Left renal cortex interstitium (tissue), 4 donors: Measurements from ENCODE around the gene MRGPRX3. TPM values are rescaled to one million over a fixed set of nuclear protein-coding genes. Genes with fewer than 3 reads are reported as not detected.

Experiments used
- DNase-seq, 4 donors: peaks; one replicate each; pipeline ENCODE4 v3.0.0-alpha.2; 2013; ENCODE audit warnings: low read depth in 4 of 4, low spot score in 2 of 4, missing footprints in 1 of 4
- polyA plus RNA-seq, 4 donors: library from polyadenylated mRNA; unstranded; fragments of 120-200 nt; gene quantifications; one replicate each; pipeline ENCODE4 v1.2.1, GENCODE V29; 2013; ENCODE audit not compliant: insufficient read length in 4 of 4

Gene MRGPRX3
- polyA plus RNA-seq, 4 donors: not detected

- no peak for DNase-seq
Measured at GRCh38 chr11:18151581-18151980, 19.2 kb downstream of the MRGPRX3 start.

GRCh38 chr11:18168372-18168771 lies 36.0 kb downstream of the MRGPRX3 start:
- DNase-seq: no peak

- DNase-seq: peak in 1 of 4 donors; percentile 2
Measured at GRCh38 chr11:18171377-18172000, 39.1 kb downstream of the MRGPRX3 start.

GRCh38 chr11:18172666-18173065 lies 40.3 kb downstream of the MRGPRX3 start, which contains the start of gene MRGPRX4:
Gene MRGPRX4, plus strand, starts transcription at chr11:18172837. Its CDS starts 420 bp downstream, at chr11:18173257.
- DNase-seq: no peak

- no peak for DNase-seq
Measured at GRCh38 chr11:18173225-18173866, 41.0 kb downstream of the MRGPRX3 start.

Other genes starting within 250 kb of the MRGPRX3 start
- gene SERGEF, start 119.5 kb upstream of the MRGPRX3 start, polyA plus RNA-seq: 10 to 100 TPM; 18.7 to 23.2 (median 20.5) TPM
- 1 to 10 TPM in 2 of 4 donors, under 1 TPM in 2; 0.22 to 1.9 (median 0.91) TPM for gene TPH1, start 86.3 kb upstream of the MRGPRX3 start, polyA plus RNA-seq
- gene SAAL1, start 26.5 kb upstream of the MRGPRX3 start, polyA plus RNA-seq: 10 to 100 TPM; 21.9 to 44.2 (median 29.7) TPM
- not detected for gene MRGPRX4, start 40.3 kb downstream of the MRGPRX3 start, polyA plus RNA-seq
- under 1 TPM in 1 of 4 donors, not detected in 3; 0.37 TPM for gene SAA4, start 104.2 kb downstream of the MRGPRX3 start, polyA plus RNA-seq
- gene SAA2, start 116.1 kb downstream of the MRGPRX3 start, polyA plus RNA-seq: under 1 TPM in 2 of 4 donors, not detected in 2; 0.14 to 0.32 TPM
- not detected for gene SAA1, start 133.7 kb downstream of the MRGPRX3 start, polyA plus RNA-seq
- gene HPS5, start 189.6 kb downstream of the MRGPRX3 start, polyA plus RNA-seq: 10 to 100 TPM; 18.9 to 27.6 (median 24.4) TPM
- gene GTF2H1, start 190.0 kb downstream of the MRGPRX3 start, polyA plus RNA-seq: 10 to 100 TPM; 45.1 to 64.1 (median 58.0) TPM